Activated gamma-delta T cell (primary cell): ENCODE measurements around the gene SLC24A4.

ENCODE experiments used
- DNase-seq: peaks from one replicate; lab custom pipeline; 2025; lab: John Stamatoyannopoulos, UW
- total RNA-seq, 2 donors: gene quantifications; one replicate each; lab custom pipeline; 2026; lab: John Stamatoyannopoulos, UW

Gene SLC24A4
- total RNA-seq, result 0.26 to 0.83 reads per million in 2 donors

GRCh38 chr14:92323011-92323915 lies at the start of gene SLC24A4:
Gene SLC24A4 (plus strand): TSS chr14:92323165. CDS start chr14:92323831, 666 bp downstream.
- DNase-seq, result no peak

- DNase-seq, result no peak
Measured at GRCh38 chr14:92273166-92273565, 49.8 kb upstream of the SLC24A4 start.

GRCh38 chr14:92274055-92274454 lies 48.9 kb upstream of the SLC24A4 start:
- DNase-seq, result no peak

GRCh38 chr14:92276074-92276473 lies 46.9 kb upstream of the SLC24A4 start:
- DNase-seq, result no peak

GRCh38 chr14:92277031-92277430 lies 45.9 kb upstream of the SLC24A4 start:
- DNase-seq, result no peak

GRCh38 chr14:92280554-92281262 lies 42.3 kb upstream of the SLC24A4 start:
- no peak for DNase-seq

GRCh38 chr14:92282669-92283068 lies 40.3 kb upstream of the SLC24A4 start:
- DNase-seq, result no peak

- no peak for DNase-seq
Measured at GRCh38 chr14:92285311-92285710, 37.7 kb upstream of the SLC24A4 start.

GRCh38 chr14:92287987-92288386 lies 35.0 kb upstream of the SLC24A4 start:
- no peak for DNase-seq

GRCh38 chr14:92288994-92289660 lies 33.8 kb upstream of the SLC24A4 start:
- DNase-seq, result no peak

GRCh38 chr14:92292673-92293072 lies 30.3 kb upstream of the SLC24A4 start:
- DNase-seq, result no peak

GRCh38 chr14:92294506-92294905 lies 28.5 kb upstream of the SLC24A4 start:
- DNase-seq, result no peak

GRCh38 chr14:92297818-92298595 lies 25.0 kb upstream of the SLC24A4 start:
- DNase-seq, result no peak

GRCh38 chr14:92302481-92302880 lies 20.5 kb upstream of the SLC24A4 start:
- no peak for DNase-seq

GRCh38 chr14:92308716-92309115 lies 14.2 kb upstream of the SLC24A4 start:
- DNase-seq, result no peak

- DNase-seq, result no peak
Measured at GRCh38 chr14:92309968-92310530, 12.9 kb upstream of the SLC24A4 start.

GRCh38 chr14:92310776-92311375 lies 12.1 kb upstream of the SLC24A4 start:
- no peak for DNase-seq

- no peak for DNase-seq
Measured at GRCh38 chr14:92314182-92314581, 8.8 kb upstream of the SLC24A4 start.

GRCh38 chr14:92315050-92315805 lies 7.7 kb upstream of the SLC24A4 start:
- no peak for DNase-seq

- DNase-seq, result no peak
Measured at GRCh38 chr14:92316176-92316575, 6.8 kb upstream of the SLC24A4 start.
